A204.1 (cell line): ENCODE measurements around the gene GRPEL1.

ENCODE experiments used
- FAIRE-seq: peaks from 2 replicates; lab custom pipeline; 2012; peaks lifted over from hg19 to GRCh38; lab: Jason Lieb, UNC

The GRPEL1 gene

DNA sequence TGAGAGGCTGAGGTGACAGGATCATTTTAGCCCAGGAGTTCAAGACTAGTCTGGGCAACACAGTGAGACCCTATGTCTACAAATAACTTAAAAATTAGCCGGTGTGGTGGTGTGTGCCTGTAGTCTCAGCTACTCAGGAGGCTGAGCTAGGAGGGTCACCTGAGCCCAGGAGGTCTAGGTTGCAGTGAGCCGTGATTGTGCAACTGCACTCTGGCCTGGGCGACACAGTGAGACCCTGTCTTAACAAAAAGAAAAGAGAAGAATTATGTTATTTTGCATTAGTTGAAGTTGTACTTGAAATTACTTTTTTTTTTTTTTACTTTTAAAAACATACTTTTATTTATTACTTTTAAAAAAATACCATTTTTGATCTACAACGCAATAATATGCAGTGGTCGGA is 46.5 kb downstream of the GRPEL1 start:
- FAIRE-seq, result no peak

DNA sequence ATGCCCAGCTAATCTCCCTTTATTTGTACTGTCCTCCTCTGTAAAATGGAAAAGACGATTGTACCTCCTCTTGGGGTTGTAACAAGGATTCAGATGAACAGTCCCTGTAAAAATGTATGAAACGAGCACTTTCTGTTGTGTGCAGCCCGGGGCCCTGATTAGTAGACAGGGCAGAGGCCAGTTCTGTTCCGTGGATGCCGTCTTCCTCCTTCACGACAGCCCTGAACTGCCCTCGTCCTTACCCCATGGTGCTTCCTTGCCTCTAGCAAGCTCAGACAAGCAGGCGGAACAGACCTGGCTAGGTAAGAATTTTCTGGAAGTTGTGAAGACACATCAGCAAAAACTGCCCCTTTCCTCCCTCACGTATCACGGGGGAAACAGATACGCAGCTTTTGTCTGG is 47.0 kb downstream of the GRPEL1 start:
- no peak for FAIRE-seq

DNA sequence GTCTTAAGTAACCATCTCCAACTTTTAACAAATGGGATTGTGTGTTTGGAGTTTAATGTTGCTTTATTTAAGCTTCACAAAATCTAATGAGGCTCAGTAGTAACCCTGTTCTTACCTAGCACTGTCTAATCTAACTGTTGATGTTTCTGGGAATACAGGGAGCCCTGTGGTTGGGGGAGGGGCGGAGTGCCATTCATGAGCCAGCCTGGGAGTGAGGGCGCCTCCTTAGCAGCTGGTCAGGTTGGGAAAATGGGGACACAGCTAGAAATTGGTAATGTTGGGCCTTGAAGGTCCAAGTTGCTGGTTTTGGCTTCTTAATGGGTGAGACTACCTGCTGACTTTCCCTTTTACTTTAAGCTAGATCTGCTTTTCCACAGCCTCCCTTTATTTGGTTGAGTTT is 47.6 kb downstream of the GRPEL1 start:
- FAIRE-seq, result no peak

DNA sequence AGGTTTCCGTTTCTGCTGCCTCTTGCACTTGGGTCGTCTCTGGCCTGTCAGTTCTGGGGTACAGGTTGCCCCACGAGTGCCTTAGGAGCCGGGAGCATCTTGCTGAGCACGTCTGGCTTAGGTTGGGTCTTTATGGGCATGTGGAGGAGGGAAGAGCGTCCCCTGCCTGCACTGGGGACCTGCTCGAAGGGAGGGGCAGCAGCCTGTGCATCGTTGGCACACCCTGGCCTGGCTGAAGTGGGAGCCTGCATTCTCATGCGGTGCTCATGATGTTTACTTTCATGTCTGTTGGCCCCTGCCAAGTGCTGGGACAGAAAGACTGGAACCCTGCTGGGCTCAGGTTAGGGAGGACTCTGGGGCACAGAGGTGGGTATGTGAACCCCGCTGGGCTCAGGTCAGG is 48.5 kb downstream of the GRPEL1 start:
- FAIRE-seq, result no peak

GRCh38 chr4:7018281-7018680 is 49.6 kb downstream of the GRPEL1 start:
- FAIRE-seq, result no peak

- no peak for FAIRE-seq
These were observed 50.3 kb downstream of the GRPEL1 start for GRCh38 chr4:7017446-7018048.

DNA sequence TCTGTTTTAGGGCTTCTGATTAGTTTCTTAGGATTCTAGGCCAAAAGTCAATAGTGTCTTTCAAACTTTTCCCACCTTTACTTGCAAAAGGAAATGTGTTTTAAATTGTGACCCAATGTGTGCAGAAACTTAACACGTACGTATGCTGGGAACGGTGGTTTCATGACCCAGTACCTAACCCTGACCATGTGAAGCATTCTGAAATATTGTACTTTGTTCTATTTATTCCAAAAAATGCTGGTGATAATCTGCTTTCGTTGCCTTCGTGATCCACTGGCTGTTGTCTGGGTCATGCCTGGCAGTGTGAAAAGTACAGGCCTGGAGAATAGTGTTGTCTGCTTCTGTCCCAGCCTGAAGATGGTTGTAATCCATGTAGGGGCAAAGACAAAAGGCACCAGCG is 51.4 kb downstream of the GRPEL1 start:
- FAIRE-seq, result no peak

- no peak for FAIRE-seq
These were observed 51.8 kb downstream of the GRPEL1 start for GRCh38 chr4:7016086-7016485.

GRCh38 chr4:7015383-7016035 is 52.4 kb downstream of the GRPEL1 start:
- FAIRE-seq, result no peak

DNA sequence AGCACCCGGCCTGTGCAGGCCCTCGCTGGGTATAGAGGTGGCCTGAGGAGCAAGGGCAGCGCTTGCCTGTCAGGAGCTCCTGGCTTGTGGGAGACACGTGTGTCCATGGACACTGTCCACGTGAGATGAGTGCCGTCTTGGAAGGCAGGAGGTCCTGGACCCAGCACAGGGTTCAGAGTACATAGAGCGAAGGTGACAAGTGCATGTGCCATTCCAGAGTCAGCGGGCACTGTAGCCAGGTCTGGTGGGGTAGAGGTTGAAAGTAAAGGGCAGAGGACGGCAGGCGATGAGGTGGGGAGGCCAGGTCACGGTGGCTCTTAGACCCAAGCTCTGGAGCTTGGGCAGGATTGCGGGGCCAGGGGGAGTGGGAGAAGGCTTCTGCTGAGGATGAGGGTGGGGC is 53.0 kb downstream of the GRPEL1 start:
- no peak for FAIRE-seq

GRCh38 chr4:7013175-7013574 is 54.7 kb downstream of the GRPEL1 start:
- FAIRE-seq, result no peak

GRCh38 chr4:7009564-7009963 is 58.3 kb downstream of the GRPEL1 start:
- FAIRE-seq, result no peak
